Measurements from ENCODE around the gene OR4D2. TPM values are rescaled to one million over a fixed set of nuclear protein-coding genes. Genes with fewer than 3 reads are reported as not detected.
A peak's percentile ranks its signal among the peaks of the same experiment; 100 is the strongest.

OR4D2 gene
- total and polyA plus RNA-seq, 2 of the 8 experiments (the other 6 are each of a cell fraction or from before 2014, with no cell fraction given): not detected

DNA sequence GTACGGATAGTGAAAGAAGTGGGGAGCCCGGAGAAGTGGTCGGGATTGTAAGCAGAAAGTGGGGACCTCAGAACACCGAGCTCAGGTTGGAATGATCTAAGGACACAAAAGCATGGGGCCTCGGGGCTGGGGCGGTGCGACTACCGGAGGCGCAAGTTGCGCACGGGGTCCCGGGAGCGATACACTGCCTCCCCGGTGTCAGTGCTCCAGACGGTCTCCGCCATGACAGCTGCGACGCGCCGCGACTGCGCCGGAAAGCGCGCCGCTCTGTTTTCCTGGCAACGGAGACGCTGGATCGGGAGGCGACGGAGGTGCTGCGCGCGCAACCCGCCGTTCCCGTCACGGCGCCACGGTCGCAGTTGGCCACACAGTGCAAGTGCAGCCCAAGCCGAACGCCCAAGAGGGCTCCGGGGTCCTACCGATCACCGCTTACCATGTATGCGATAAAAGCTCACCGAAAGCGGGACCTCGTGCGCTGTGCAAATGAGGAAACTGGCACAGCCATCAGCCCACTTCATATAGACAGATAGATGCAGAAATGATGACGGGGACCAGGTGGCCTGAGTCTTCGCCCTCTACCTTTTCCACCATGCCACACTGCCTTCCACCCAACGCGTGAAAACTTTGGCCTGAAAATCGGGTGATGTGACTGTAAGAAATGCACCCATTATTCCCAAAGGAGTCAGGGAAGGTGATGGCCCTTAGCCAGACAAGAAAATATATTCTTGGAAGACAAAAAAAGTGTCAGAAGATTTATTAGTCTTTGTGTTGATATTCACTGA, 52.4 kb downstream of the OR4D2 start, which contains the start of gene MKS1 (continued):
- TF ChIP-seq JUN (IDR thresholded peaks at IDR 0.05; ENCODE audit: low read depth, low read length) (no peak), SP4 (IDR thresholded peaks at IDR 0.05; ENCODE audit: low read length) (no peak), GTF2F1 (IDR thresholded peaks at IDR 0.05; ENCODE audit: borderline replicate concordance, low read depth, low read length) (0 out of 2 replicates have a peak, but pooled peaks have one; percentile 48), SP2 (IDR thresholded peaks at IDR 0.05; ENCODE audit: low read length) (no peak), BRCA1 (IDR thresholded peaks at IDR 0.05; ENCODE audit: low read depth, low read length) (no peak), POLR2AphosphoS5 (IDR thresholded peaks at IDR 0.05; ENCODE audit: low read depth, low read length) (peak; percentile 79; the same call in 1 of the 2 replicates), CEBPB (IDR thresholded peaks at IDR 0.05; ENCODE audit: low read depth, low read length) (no peak), NANOG (IDR thresholded peaks at IDR 0.05; ENCODE audit: insufficient read depth, low read depth, low read length, poor library complexity, severe bottlenecking) (no peak), SAP30 (IDR thresholded peaks at IDR 0.05; ENCODE audit: insufficient read depth, insufficient replicate concordance, low read length) (no peak), CHD1 (IDR thresholded peaks at IDR 0.05; ENCODE audit: low read depth, low read length) (no peak), NRF1 (IDR thresholded peaks at IDR 0.05; ENCODE audit: low read depth, low read length) (peak; percentile 40; the same call in 1 of the 2 replicates), CBX8 (IDR thresholded peaks at IDR 0.05; ENCODE audit: borderline replicate concordance, low read depth, low read length) (no peak), CTCF (IDR thresholded peaks at IDR 0.05; ENCODE audit: control extremely low read depth in 1 of 3, insufficient read depth in 1 of 3, low read depth in 1 of 3, low read length in 3 of 3) (peak; percentile 59 to 78 (median 73)), BACH1 (IDR thresholded peaks at IDR 0.05; ENCODE audit: low read length) (no peak), KDM4A (IDR thresholded peaks at IDR 0.05; ENCODE audit: low read depth, low read length, severe bottlenecking) (peak; percentile 85), TEAD4 (IDR thresholded peaks at IDR 0.05; ENCODE audit: low read depth, low read length) (no peak), CTBP2 (IDR thresholded peaks at IDR 0.05; ENCODE audit: borderline replicate concordance, insufficient read depth, insufficient read length, low read length) (no peak), SIX5 (IDR thresholded peaks at IDR 0.05; ENCODE audit: low read depth, low read length) (no peak), PHF8 (conservative IDR thresholded peaks at IDR 0.05; ENCODE audit: low read depth, low read length) (peak; percentile 72), CHD2 (IDR thresholded peaks at IDR 0.05; ENCODE audit: low read length) (no peak)
- TF ChIP-seq, protein P1, sequence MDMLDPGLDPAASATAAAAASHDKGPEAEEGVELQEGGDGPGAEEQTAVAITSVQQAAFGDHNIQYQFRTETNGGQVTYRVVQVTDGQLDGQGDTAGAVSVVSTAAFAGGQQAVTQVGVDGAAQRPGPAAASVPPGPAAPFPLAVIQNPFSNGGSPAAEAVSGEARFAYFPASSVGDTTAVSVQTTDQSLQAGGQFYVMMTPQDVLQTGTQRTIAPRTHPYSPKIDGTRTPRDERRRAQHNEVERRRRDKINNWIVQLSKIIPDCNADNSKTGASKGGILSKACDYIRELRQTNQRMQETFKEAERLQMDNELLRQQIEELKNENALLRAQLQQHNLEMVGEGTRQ (IDR thresholded peaks at IDR 0.05; ENCODE audit: low read length): no peak
